ENCODE measurements around the gene DOLK.

Gene DOLK

DNA sequence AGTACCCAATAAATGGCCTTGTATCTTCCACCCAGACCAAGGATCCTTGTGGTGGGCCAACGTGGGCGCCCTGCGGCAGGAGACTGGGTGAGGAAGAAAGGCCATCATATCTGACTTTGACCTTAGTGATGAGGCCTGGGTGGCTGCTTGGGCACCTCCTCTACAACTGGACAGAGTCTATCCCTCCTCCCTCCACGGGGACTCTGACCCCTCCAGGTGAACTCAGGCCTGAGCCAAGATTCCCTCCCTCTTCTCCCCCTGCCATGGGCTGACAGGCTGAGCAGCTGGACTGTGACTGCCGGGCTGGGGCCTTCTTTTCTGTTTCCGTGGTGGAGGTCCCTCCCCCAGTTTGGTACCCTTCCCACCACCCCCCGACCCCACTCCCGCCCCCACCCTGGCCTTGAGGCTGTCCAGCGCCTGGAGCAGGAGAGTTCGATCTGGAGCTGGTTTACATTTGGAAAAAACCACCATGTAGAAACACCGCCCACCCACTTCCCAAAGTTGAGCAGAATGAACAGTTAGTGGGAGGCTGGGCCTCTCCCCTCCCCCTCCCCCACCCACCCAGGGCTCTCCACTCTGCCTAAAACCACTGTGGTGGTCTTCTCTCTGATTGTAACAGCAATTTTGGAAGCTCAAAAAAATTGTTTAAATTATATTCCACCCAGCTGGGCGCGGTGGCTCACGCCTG lies 27.9 kb downstream of the DOLK start:
- no peak for TF ChIP-seq CTCF (IDR thresholded peaks at IDR 0.05; ENCODE audit: control insufficient read depth, extremely low read depth, insufficient read depth)
- H3K4me3 ChIP-seq (ENCODE audit: low read depth, low read length), result no peak overlapping the region
- no peak for DNase-seq (ENCODE audit: low read depth)

- TF ChIP-seq CTCF (IDR thresholded peaks at IDR 0.05; ENCODE audit: control insufficient read depth, extremely low read depth, insufficient read depth), result no peak
Observed at GRCh38 chr9:128918921-128919320, 28.5 kb downstream of the DOLK start.

DNA sequence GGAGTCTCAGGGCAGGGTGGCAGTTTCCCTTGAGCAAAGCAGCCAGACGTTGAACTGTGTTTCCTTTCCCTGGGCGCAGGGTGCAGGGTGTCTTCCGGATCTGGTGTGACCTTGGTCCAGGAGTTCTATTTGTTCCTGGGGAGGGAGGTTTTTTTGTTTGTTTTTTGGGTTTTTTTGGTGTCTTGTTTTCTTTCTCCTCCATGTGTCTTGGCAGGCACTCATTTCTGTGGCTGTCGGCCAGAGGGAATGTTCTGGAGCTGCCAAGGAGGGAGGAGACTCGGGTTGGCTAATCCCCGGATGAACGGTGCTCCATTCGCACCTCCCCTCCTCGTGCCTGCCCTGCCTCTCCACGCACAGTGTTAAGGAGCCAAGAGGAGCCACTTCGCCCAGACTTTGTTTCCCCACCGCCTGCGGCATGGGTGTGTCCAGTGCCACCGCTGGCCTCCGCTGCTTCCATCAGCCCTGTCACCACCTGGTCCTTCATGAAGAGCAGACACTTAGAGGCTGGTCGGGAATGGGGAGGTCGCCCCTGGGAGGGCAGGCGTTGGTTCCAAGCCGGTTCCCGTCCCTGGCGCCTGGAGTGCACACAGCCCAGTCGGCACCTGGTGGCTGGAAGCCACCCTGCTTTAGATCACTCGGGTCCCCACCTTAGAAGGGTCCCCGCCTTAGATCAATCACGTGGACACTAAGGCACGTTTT lies 30.1 kb downstream of the DOLK start:
- no peak for TF ChIP-seq CTCF (IDR thresholded peaks at IDR 0.05; ENCODE audit: control insufficient read depth, extremely low read depth, insufficient read depth)
- no peak overlapping the region; the same call in 1 of the 2 replicates for H3K4me3 ChIP-seq (ENCODE audit: low read depth, low read length)
- peak; percentile 94 for DNase-seq (ENCODE audit: low read depth)

More at GRCh38 chr9:128918921-128919320, 28.5 kb downstream of the DOLK start:
- no peak overlapping the region for H3K4me3 ChIP-seq (ENCODE audit: low read depth, low read length)
- DNase-seq (ENCODE audit: low read depth), result no peak

- DNase-seq (ENCODE audit: low read depth), result no peak
- TF ChIP-seq CTCF (IDR thresholded peaks at IDR 0.05; ENCODE audit: control insufficient read depth, extremely low read depth, insufficient read depth), result no peak
Observed at GRCh38 chr9:128916745-128917144, 30.7 kb downstream of the DOLK start.

DNA sequence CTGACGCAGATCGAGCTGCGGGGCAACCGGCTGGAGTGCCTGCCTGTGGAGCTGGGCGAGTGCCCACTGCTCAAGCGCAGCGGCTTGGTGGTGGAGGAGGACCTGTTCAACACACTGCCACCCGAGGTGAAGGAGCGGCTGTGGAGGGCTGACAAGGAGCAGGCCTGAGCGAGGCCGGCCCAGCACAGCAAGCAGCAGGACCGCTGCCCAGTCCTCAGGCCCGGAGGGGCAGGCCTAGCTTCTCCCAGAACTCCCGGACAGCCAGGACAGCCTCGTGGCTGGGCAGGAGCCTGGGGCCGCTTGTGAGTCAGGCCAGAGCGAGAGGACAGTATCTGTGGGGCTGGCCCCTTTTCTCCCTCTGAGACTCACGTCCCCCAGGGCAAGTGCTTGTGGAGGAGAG lies 31.2 kb downstream of the DOLK start:
- DNase-seq (ENCODE audit: low read depth), result no peak
- H3K4me3 ChIP-seq (ENCODE audit: low read depth, low read length), result peak overlapping the region; percentile 40
- TF ChIP-seq CTCF (IDR thresholded peaks at IDR 0.05; ENCODE audit: control insufficient read depth, extremely low read depth, insufficient read depth), result no peak

More at GRCh38 chr9:128916745-128917144, 30.7 kb downstream of the DOLK start:
- H3K4me3 ChIP-seq (ENCODE audit: low read depth, low read length), result peak overlapping the region; percentile 40

- no peak for TF ChIP-seq CTCF (IDR thresholded peaks at IDR 0.05; ENCODE audit: control insufficient read depth, extremely low read depth, insufficient read depth)
- DNase-seq (ENCODE audit: low read depth), result no peak
- no peak overlapping the region for H3K4me3 ChIP-seq (ENCODE audit: low read depth, low read length)
Observed at GRCh38 chr9:128913995-128914772, 33.2 kb downstream of the DOLK start.

All from LNCaP clone FGC (cell line).